Hematopoietic multipotent progenitor cell treated with erythropoietin and hydrocortisone succinate and interleukin-3 and kit ligand, for 6 days (in vitro differentiated cells): ENCODE data around the gene APBB2.

Source experiments
- DNase-seq: peaks from one replicate; pipeline ENCODE4 v3.0.0-alpha.2; 2015

APBB2 gene

GRCh38 chr4:40960941-40961340 is 253.4 kb downstream of the APBB2 start:
- no peak for DNase-seq

DNA sequence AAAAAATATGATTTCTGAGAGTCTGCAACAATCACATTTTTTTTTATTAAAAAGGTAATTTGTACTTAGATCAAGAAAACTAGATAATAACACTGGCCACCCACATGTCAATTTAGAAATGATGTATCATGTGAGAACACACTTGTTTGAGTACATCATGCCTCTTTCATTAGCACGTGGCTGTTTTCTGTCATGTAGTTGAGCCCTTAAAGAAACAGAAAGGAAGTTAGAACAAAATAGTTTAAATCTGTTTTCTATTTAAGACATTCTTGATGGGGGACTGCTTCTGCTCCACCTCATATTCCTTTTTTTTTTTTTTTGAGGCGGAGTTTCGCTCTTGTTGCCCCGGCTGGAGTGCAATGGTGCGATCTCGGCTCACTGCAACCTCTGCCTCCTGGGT is 257.1 kb downstream of the APBB2 start:
- no peak for DNase-seq

GRCh38 chr4:40956721-40957255 is 257.6 kb downstream of the APBB2 start:
- no peak for DNase-seq

- no peak for DNase-seq
Observed at GRCh38 chr4:40954088-40954668, 260.2 kb downstream of the APBB2 start.

DNA sequence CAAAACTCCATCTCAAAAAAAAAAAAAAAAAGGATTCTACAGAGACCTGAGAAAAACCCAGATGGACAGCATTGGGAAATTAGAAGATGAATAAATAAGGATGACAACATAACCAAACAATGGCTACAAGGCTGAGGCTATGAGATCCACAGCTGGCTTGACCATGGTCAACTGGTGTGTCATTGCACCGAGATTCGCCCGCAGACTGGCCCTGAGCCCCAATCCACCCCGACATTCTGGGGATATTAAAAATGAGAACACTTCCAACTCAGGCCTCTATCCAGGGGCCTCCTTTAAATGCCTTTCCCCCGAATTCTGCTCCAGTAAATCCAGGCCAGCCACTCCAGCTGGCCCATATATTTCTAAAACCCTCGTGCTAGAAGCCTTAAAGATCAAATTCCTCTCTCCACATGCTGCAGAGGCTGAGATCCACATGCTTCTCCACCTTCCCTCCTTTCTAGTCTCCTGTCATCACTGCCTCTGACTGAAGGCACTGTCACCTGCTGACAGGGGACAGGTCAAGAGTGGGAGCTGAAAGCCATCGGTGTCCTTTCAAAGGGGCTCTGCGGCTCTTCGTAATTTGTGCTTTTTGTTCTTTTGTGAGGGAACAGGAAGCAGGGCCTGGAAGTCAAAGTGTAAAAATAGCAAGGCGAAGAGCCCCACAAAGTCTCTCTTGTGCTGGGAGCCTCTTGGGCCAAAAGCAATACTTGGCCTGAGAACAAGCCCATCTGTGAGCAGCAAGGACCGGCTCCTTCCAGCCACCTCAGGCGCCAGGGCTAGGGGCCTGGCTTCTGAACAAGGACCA is 260.9 kb downstream of the APBB2 start:
- DNase-seq = no peak

DNA sequence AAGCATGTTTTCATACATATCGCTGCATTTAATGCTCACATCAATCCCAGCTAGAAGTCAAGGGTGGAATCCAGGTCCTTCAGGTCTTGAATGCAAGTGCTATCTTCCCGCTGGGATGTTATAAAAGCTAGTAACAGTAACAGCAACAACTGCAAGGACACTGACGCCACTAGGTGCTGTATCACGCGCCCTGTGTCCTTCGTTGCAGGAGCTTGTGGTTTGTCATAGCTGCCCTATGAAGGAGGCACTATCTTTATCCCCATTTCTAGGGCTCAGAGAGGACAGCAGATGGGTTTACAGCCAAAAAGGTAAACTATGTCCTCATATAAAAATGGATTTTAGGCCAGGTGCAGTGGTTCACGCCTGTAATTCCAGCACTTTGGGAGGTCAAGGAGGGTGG is 261.7 kb downstream of the APBB2 start:
- DNase-seq = no peak

DNA sequence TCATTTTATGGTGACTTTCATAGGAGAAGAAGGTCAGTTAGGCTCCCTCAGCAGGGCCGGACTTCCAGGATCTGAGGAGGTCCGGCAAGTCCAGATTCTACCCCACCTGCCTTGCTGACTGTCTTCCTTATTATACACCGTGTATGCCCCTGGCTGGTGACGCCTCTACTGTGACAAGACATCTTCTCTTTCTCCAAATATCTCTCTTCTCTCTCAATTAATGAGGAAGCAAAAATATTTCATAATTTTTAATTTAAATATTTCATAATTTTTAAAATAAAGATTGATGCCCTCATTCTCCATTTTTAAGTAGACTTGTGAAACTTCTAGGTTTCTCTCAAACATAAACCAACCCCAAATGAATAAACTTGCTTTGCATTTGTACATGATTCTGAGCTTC is 262.1 kb downstream of the APBB2 start:
- DNase-seq = no peak

DNA sequence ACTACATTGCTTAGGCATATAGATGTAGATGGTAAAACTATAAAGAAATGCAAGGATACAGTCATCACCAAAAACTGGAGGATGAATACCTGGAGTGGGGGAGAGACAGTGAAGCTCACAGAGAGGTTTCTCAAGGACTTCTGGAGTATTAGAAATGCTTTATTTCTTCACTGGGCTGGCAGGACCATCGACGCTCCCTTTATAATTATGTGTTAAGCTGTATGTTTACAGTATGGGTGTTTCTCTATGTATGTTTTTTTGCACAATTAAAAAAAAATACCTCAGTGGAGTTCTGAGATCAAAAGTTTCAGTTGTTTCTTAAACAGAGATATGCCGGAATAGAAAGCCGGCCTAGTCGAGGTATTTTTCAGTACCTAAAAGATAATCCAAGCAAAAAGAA is 263.3 kb downstream of the APBB2 start:
- DNase-seq = no peak

DNA sequence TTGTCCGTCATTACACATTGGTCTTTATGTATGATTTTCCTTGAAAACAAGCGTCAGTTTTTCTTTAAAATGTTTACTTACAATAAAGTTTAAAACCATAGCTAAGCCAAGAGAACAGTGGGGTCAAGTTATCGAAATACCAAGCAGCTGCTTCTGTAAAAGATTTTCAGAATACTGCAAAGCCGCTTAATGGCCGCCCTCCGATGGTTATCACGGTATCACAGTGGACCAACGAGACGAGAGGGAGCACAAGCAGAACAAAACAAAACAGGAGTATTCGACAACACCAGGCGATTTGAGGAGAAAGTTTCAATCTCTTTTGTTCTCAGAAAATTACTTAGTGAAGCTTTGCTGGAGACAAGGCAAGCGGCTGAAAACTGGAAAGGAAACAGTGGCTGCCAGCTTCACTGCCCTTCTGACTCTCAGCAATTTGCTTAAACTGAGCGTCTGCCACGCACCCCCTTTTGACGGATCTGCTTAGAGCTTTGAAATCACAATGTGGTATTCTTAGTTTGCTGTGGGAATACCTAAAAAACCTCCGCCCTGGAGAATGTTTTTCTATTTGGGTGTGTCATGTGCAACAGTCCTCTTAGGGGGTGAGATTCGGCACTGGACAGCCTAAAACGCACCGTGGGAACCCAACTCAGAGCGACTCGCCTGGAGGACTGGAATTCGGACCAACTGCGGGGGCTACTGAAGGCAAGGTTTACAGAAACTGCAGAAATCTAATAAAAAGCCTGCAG is 264.8 kb downstream of the APBB2 start:
- DNase-seq = no peak

DNA sequence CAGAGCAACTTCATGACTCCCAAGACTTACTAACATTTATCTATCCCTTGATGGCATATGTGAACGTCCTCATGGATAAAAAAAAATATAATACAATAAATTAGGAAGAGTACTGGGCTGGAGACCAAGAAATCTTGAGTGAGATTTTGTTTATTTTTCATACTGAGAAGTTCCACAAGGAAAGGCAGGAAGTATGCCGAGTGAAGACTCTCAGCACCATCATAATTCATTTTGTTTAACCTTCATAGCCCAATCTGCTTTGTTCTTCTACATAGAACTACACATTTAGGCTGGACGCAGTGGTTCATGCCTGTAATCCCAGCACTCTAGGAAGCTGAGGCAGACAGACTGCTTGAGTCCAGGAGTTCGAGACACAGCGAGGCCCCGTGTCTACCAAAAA is 266.3 kb downstream of the APBB2 start:
- no peak for DNase-seq

DNA sequence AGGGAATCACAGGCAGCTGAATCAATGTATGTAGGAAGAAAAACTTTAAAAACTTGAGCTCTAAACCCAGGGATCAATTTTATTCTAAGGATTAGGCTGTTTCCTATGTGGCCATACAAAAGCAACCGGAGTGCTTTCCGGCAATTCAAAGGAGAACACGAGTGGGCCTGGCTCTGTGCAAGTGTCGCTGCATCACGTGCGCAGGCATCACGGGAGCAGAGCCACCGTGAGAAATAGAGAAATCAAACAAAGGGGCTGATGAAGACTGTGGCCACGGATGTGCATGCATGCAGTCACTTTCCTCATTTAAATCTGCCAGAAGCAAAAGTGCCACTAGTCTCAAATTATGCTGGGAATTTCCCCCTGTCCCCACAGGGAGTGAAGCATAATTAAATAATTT is 267.7 kb downstream of the APBB2 start:
- DNase-seq = no peak

GRCh38 chr4:40940756-40941155 is 273.6 kb downstream of the APBB2 start:
- DNase-seq = no peak

DNA sequence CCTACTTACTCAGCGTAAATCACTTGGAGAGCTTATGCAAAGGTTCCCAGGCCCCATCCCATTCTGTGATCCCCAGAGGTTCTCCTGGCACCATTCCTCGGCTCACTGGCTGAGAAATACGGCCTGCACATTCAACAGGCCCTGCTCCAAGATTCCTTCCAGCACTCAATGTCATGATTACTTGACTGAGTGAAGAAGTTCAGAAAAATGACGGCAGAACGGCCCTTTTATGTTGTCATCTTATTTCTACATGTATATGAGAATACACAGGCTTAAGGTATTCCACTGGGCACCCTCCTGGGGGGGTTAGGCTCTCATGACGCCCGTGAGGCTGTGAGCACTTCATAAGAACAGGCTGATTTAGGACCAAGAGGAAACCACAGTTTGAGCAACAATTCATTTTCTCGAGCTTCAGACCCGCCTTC is 274.0 kb downstream of the APBB2 start:
- DNase-seq = no peak

DNA sequence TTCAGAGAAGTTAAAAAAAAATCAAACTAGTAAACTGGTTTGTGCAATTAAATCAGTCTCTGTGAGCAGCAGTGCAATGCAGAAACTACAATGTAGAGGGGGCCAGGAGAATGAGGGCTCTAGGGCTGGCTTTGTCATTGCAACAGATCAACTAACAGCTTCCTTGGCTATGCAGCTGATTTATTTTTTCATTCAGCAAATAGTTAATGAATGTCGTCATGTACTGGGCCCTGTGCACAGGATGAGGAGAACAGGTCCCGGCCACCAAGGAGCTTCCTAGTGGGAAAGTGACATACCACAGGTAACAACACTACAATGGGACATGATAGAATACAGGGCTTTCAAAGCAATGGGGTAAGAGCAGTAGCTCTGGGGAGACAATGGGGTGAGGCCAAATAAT is 274.5 kb downstream of the APBB2 start:
- DNase-seq = no peak

DNA sequence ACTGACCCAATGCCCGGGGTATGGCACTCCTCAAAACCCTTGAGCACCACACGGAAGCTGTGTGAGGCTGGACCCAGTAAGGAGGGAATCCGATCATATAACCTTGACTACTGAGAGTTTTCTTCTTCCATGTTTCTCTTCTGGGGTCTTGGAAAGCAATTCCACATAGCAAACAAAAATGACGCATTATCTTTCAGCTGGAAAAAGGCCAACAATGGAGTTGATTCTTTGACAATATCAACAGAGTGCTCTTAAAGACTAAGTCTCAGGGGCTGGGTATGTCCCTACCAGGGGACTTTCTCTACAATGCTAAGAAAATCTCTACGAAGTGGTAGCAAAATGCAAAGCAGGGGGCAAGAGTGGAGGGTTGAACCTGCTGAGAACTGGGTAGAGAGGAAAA is 276.0 kb downstream of the APBB2 start:
- no peak for DNase-seq

DNA sequence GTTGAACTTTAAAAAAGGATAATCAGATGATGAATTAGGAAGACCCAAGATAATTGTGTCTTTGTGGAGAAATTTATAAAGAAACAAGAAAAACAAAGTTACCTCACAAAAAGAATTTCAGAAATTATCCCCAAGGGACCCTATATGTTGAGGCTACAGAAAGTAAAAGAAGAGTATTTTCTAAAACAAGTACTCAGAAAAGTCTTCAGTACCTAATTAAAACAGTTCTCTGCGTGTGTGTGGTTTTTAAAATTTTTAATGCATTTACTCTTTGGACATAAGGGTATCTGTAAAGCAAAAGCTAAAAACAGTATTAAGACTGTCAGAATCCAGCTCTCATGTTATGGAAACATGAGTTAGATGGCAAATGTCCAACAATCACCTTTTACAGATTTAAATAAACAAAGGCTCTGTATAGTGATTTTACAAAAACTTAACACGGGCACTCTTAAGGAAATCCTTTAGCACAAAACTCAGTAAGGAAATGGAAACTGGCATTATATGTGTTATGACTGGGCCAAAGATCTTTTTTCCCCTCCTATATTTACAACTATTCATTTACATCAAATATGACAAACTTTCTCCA is 277.1 kb downstream of the APBB2 start:
- no peak for DNase-seq

GRCh38 chr4:40934676-40935075 is 279.7 kb downstream of the APBB2 start:
- DNase-seq = no peak

- DNase-seq = no peak
Observed at GRCh38 chr4:40933272-40934053, 280.9 kb downstream of the APBB2 start.

- no peak for DNase-seq
Observed at GRCh38 chr4:40931841-40932240, 282.5 kb downstream of the APBB2 start.

GRCh38 chr4:40931238-40931637 is 283.1 kb downstream of the APBB2 start:
- no peak for DNase-seq

DNA sequence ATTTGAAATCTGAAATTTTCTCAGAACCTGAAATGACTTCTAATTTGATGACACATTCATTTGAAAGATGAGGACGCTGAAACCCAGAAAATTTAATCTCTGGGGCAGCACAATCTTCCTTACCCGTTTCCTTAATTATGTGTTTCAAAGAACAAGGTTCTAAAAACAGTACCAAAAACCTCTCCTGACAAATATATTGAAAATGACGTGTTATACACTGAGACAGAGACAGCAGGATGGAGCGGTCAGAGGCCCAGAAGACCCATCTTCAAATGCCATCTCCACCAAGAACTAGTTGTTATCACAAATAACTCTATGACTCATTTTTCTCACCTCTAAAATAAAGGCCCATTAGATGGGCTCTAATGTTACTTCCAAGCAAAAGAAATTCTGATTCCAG is 287.3 kb downstream of the APBB2 start:
- DNase-seq = no peak

DNA sequence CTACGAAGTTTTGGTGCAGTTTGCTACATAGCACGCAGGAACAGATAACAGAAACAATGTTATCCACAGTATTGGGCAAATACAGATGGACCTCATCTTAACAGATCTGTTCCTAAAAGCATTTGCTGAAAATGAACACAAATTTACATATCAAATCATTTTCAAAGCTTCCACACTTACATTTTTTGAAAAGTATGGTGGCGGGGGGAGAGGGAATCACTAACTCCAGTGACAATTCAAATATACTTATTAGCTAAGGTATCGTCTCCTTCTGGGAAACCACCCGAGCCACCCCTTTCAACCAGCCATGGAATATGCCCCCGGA is 289.6 kb downstream of the APBB2 start:
- DNase-seq = no peak
